Natural killer cell treated with Interleukin-12 subunit alpha and Interleukin-12 subunit beta and Interleukin-15 and Interleukin-18, amount 100 ng/mL, for 72 hours (primary cell): ENCODE measurements around the gene AP1S3. TPM values are rescaled to one million over a fixed set of nuclear protein-coding genes. Genes with fewer than 3 reads are reported as not detected.
"Not testable (repeated sequence)": the region's sequence is repeated elsewhere in the genome, so short reads cannot be mapped to it uniquely, and the experiment has no call there.

Experiments
- ATAC-seq, 2 donors: fragments of 150-1000 bp; cut with Tn5 transposase in 1 of 2; sonication (Bioruptor Pico), chemical (Tn5 transposase) in 1 of 2; 2 replicates each; pipeline ENCODE4 v1.10.0; 2021
- DNase-seq: peaks from one replicate; pipeline ENCODE4 v3.0.0; 2022; ENCODE audit warnings: low spot score
- H3K27ac Mint-ChIP-seq, 2 donors: 1 replicate in 1 of 2; 2 replicates in 1 of 2; pipeline ENCODE4 v1.8.0; 2022; ENCODE audit warnings: mixed read lengths in 2 of 2, mild to moderate bottlenecking in 1 of 2, moderate library complexity in 1 of 2
- H3K27me3 Mint-ChIP-seq, 2 donors: 1 replicate in 1 of 2; 2 replicates in 1 of 2; pipeline ENCODE4 v1.8.0; 2022; ENCODE audit warnings: mixed read lengths in 2 of 2
- H3K36me3 Mint-ChIP-seq: one replicate; pipeline ENCODE4 v1.8.0; 2022; ENCODE audit warnings: mixed read lengths
- H3K4me1 Mint-ChIP-seq, 2 donors: 1 replicate in 1 of 2; 2 replicates in 1 of 2; pipeline ENCODE4 v1.8.0; 2022; ENCODE audit warnings: low read depth in 2 of 2, mixed read lengths in 2 of 2, mild to moderate bottlenecking in 1 of 2
- H3K4me3 Mint-ChIP-seq: one replicate; pipeline ENCODE4 v1.8.0; 2022; ENCODE audit warnings: mixed read lengths
- H3K9me3 Mint-ChIP-seq: 2 replicates; pipeline ENCODE4 v1.8.0; 2022; ENCODE audit warnings: mixed read lengths
- total RNA-seq, 2 donors: library from RNA; stranded (reverse); gene quantifications; one replicate each; pipeline ENCODE4 v1.2.3, GENCODE V29; 2022

The AP1S3 gene
- total RNA-seq, 2 donors from 2014 or later = 5.6 to 7.2 TPM

- no peak for DNase-seq
- Mint-ChIP-seq H3K27me3 (no peaks in the 10 kb centered on the region), H3K4me1 (no peaks in the 10 kb centered on the region)
Measured at GRCh38 chr2:223813329-223813728, 24.1 kb downstream of the AP1S3 start.

GRCh38 chr2:223811757-223812156 is 25.6 kb downstream of the AP1S3 start:
- Mint-ChIP-seq H3K27ac (no peak overlapping the region), H3K4me3 (no peak overlapping the region), H3K4me1 (no peaks in the 10 kb centered on the region), H3K36me3 (no peaks in the 10 kb centered on the region), H3K9me3 (no peaks in the 10 kb centered on the region), H3K27me3 (no peaks in the 10 kb centered on the region)
- ATAC-seq = no peak
- no peak for DNase-seq

More at GRCh38 chr2:223813329-223813728, 24.1 kb downstream of the AP1S3 start:
- no peaks in the 10 kb centered on the region for H3K36me3 Mint-ChIP-seq
- H3K27ac Mint-ChIP-seq = no peak overlapping the region
- no peak for ATAC-seq
- H3K9me3 Mint-ChIP-seq = no peaks in the 10 kb centered on the region
- H3K4me3 Mint-ChIP-seq = no peak overlapping the region

GRCh38 chr2:223805008-223805407 is 32.4 kb downstream of the AP1S3 start:
- Mint-ChIP-seq H3K27me3 (no peaks in the 10 kb centered on the region), H3K27ac (no peak overlapping the region), H3K9me3 (no peaks in the 10 kb centered on the region), H3K4me3 (no peak overlapping the region), H3K36me3 (no peaks in the 10 kb centered on the region), H3K4me1 (peaks cover 8 to 15% of the 10 kb centered on the region in 2 donors)
- ATAC-seq = no peak
- no peak for DNase-seq

- H3K4me3 Mint-ChIP-seq = no peak overlapping the region
- no peaks in the 10 kb centered on the region for H3K36me3 Mint-ChIP-seq
- H3K27ac Mint-ChIP-seq = no peak overlapping the region
Measured at GRCh38 chr2:223801736-223802135, 35.6 kb downstream of the AP1S3 start.

GRCh38 chr2:223800908-223801307 is 36.5 kb downstream of the AP1S3 start:
- no peaks in the 10 kb centered on the region for H3K9me3 Mint-ChIP-seq
- DNase-seq = no peak
- H3K27ac Mint-ChIP-seq = no peak overlapping the region
- peaks cover 12 to 19% of the 10 kb centered on the region in 2 donors for H3K4me1 Mint-ChIP-seq
- no peaks in the 10 kb centered on the region for H3K27me3 Mint-ChIP-seq
- no peak overlapping the region for H3K4me3 Mint-ChIP-seq
- no peaks in the 10 kb centered on the region for H3K36me3 Mint-ChIP-seq
- ATAC-seq = no peak

More at GRCh38 chr2:223801736-223802135, 35.6 kb downstream of the AP1S3 start:
- no peak for DNase-seq
- H3K27me3 Mint-ChIP-seq = no peaks in the 10 kb centered on the region
- no peak for ATAC-seq
- H3K4me1 Mint-ChIP-seq = peaks cover 12 to 20% of the 10 kb centered on the region in 2 donors
- H3K9me3 Mint-ChIP-seq = no peaks in the 10 kb centered on the region

GRCh38 chr2:223797811-223798721 is 39.3 kb downstream of the AP1S3 start:
- no peaks in the 10 kb centered on the region for H3K27me3 Mint-ChIP-seq
- DNase-seq (no peak), ATAC-seq (no peak)
- H3K36me3 Mint-ChIP-seq = no peaks in the 10 kb centered on the region
- H3K4me1 Mint-ChIP-seq = peaks cover 6 to 12% of the 10 kb centered on the region in 2 donors
- no peak overlapping the region for H3K4me3 Mint-ChIP-seq
- no peaks in the 10 kb centered on the region for H3K9me3 Mint-ChIP-seq
- no peak overlapping the region for H3K27ac Mint-ChIP-seq

- H3K4me1 Mint-ChIP-seq = peaks cover 11 to 12% of the 10 kb centered on the region in 2 donors
- DNase-seq (no peak), ATAC-seq (no peak)
- H3K9me3 Mint-ChIP-seq = no peaks in the 10 kb centered on the region
- H3K27ac Mint-ChIP-seq = no peak overlapping the region
- no peaks in the 10 kb centered on the region for H3K36me3 Mint-ChIP-seq
- H3K27me3 Mint-ChIP-seq = no peaks in the 10 kb centered on the region
- H3K4me3 Mint-ChIP-seq = no peak overlapping the region
Measured at GRCh38 chr2:223797037-223797436, 40.3 kb downstream of the AP1S3 start.

- H3K36me3 Mint-ChIP-seq = peaks cover 5% of the 10 kb centered on the region
- DNase-seq = no peak
- no peak overlapping the region for H3K27ac Mint-ChIP-seq
- peaks cover 6 to 19% of the 10 kb centered on the region in 2 donors for H3K4me1 Mint-ChIP-seq
- no peaks in the 10 kb centered on the region for H3K27me3 Mint-ChIP-seq
- no peak for ATAC-seq
- H3K4me3 Mint-ChIP-seq = no peak overlapping the region
- no peaks in the 10 kb centered on the region for H3K9me3 Mint-ChIP-seq
Measured at GRCh38 chr2:223789423-223789822, 48.0 kb downstream of the AP1S3 start.

GRCh38 chr2:223788826-223789225 is 48.6 kb downstream of the AP1S3 start:
- ATAC-seq (no peak), DNase-seq (no peak)
- Mint-ChIP-seq H3K27me3 (no peaks in the 10 kb centered on the region), H3K36me3 (peaks cover 5% of the 10 kb centered on the region), H3K4me1 (peaks cover 6 to 19% of the 10 kb centered on the region in 2 donors), H3K27ac (no peak overlapping the region), H3K4me3 (no peak overlapping the region), H3K9me3 (no peaks in the 10 kb centered on the region)

GRCh38 chr2:223788106-223788505 is 49.3 kb downstream of the AP1S3 start:
- not testable (repeated sequence) for H3K4me3 Mint-ChIP-seq, H3K9me3 Mint-ChIP-seq, H3K27me3 Mint-ChIP-seq, DNase-seq, ATAC-seq, H3K36me3 Mint-ChIP-seq, H3K27ac Mint-ChIP-seq
- H3K4me1 Mint-ChIP-seq = peaks cover 6 to 19% of the 10 kb centered on the region in 2 donors

- no peak overlapping the region for H3K4me3 Mint-ChIP-seq
- peaks cover 6 to 14% of the 10 kb centered on the region in 2 donors for H3K4me1 Mint-ChIP-seq
- H3K27me3 Mint-ChIP-seq = no peaks in the 10 kb centered on the region
- peaks cover 5% of the 10 kb centered on the region for H3K36me3 Mint-ChIP-seq
- DNase-seq = no peak
- H3K9me3 Mint-ChIP-seq = no peaks in the 10 kb centered on the region
- no peak overlapping the region for H3K27ac Mint-ChIP-seq
- no peak for ATAC-seq
Measured at GRCh38 chr2:223787358-223787757, 50.0 kb downstream of the AP1S3 start.

- no peak for DNase-seq
- Mint-ChIP-seq H3K27me3 (no peaks in the 10 kb centered on the region), H3K9me3 (no peaks in the 10 kb centered on the region), H3K27ac (no peak overlapping the region), H3K4me1 (peaks cover 6 to 14% of the 10 kb centered on the region in 2 donors), H3K4me3 (no peak overlapping the region), H3K36me3 (peaks cover 5% of the 10 kb centered on the region)
- no peak for ATAC-seq
Measured at GRCh38 chr2:223786943-223787342, 50.4 kb downstream of the AP1S3 start.

GRCh38 chr2:223786236-223786635 is 51.1 kb downstream of the AP1S3 start:
- DNase-seq (no peak), ATAC-seq (no peak)
- Mint-ChIP-seq H3K4me1 (peaks cover 6 to 11% of the 10 kb centered on the region in 2 donors), H3K9me3 (no peaks in the 10 kb centered on the region), H3K4me3 (no peak overlapping the region), H3K27me3 (no peaks in the 10 kb centered on the region), H3K36me3 (peaks cover 5% of the 10 kb centered on the region), H3K27ac (no peak overlapping the region)

GRCh38 chr2:223784221-223784772 is 53.1 kb downstream of the AP1S3 start:
- Mint-ChIP-seq H3K4me1 (peaks cover 3 to 4% of the 10 kb centered on the region in 2 donors), H3K27ac (no peak overlapping the region), H3K9me3 (no peaks in the 10 kb centered on the region), H3K36me3 (no peaks in the 10 kb centered on the region), H3K27me3 (no peaks in the 10 kb centered on the region), H3K4me3 (no peak overlapping the region)
- no peak for ATAC-seq
- no peak for DNase-seq
